Liver (tissue), 3 donors: ENCODE results near the gene MLH1.
A peak's percentile ranks its signal among the peaks of the same experiment; 100 is the strongest.

Experiments used
- ATF3 ChIP-seq: IDR thresholded peaks from 2 replicates; pipeline ENCODE4 v1.6.1; 2016; ENCODE audit warnings: antibody characterized with exemption
- CTCF ChIP-seq: fragments of 150-350 bp; IDR thresholded peaks from 2 replicates; pipeline ENCODE4 v1.5.1; 2017; ENCODE audit warnings: improper control_type of control experiment, low read depth, low read length; ENCODE audit not compliant: missing input control
- FOXA1 ChIP-seq: IDR thresholded peaks from 2 replicates; pipeline ENCODE4 v1.6.1; 2016; ENCODE audit warnings: antibody characterized with exemption
- GABPA ChIP-seq, 2 donors: IDR thresholded peaks in 1 of 2; conservative IDR thresholded peaks in 1 of 2; 2 replicates each; pipeline ENCODE4 v1.6.1; 2016; ENCODE audit warnings: antibody characterized with exemption in 2 of 2, mild to moderate bottlenecking in 1 of 2, moderate library complexity in 1 of 2
- HNF4A ChIP-seq, 2 donors: conservative IDR thresholded peaks; 2 replicates each; pipeline ENCODE4 v1.6.1; 2016; ENCODE audit warnings: antibody characterized with exemption in 2 of 2, mild to moderate bottlenecking in 2 of 2
- JUND ChIP-seq, 2 donors: IDR thresholded peaks; 2 replicates each; pipeline ENCODE4 v1.6.1; 2016; ENCODE audit warnings: antibody characterized with exemption in 2 of 2
- MAX ChIP-seq: IDR thresholded peaks from 2 replicates; pipeline ENCODE4 v1.6.1; 2016; ENCODE audit warnings: antibody characterized with exemption
- NR2F2 ChIP-seq: IDR thresholded peaks from 2 replicates; pipeline ENCODE4 v1.6.1; 2016; ENCODE audit warnings: antibody characterized with exemption
- RAD21 ChIP-seq, 2 donors: IDR thresholded peaks; 2 replicates each; pipeline ENCODE4 v1.6.1; 2016; ENCODE audit warnings: antibody characterized with exemption in 2 of 2, mild to moderate bottlenecking in 2 of 2
- RXRA ChIP-seq, 2 donors: IDR thresholded peaks; 2 replicates each; pipeline ENCODE4 v1.6.1; 2017 to 2018; ENCODE audit warnings: antibody characterized with exemption in 2 of 2, mild to moderate bottlenecking in 1 of 2
- SP1 ChIP-seq: IDR thresholded peaks from 2 replicates; pipeline ENCODE4 v1.6.1; 2018; ENCODE audit warnings: antibody characterized with exemption, mild to moderate bottlenecking
- TAF1 ChIP-seq: conservative IDR thresholded peaks from 2 replicates; pipeline ENCODE4 v1.6.1; 2016; ENCODE audit warnings: antibody characterized with exemption, mild to moderate bottlenecking
- YY1 ChIP-seq: IDR thresholded peaks from 2 replicates; pipeline ENCODE4 v1.6.1; 2016; ENCODE audit warnings: antibody characterized with exemption, mild to moderate bottlenecking
- ZBTB33 ChIP-seq: IDR thresholded peaks from 2 replicates; pipeline ENCODE4 v1.6.1; 2016; ENCODE audit warnings: antibody characterized with exemption
- donor health status: healthy.
- donor health status: healthy.

- TF ChIP-seq CTCF = no peak
- no peak for TF ChIP-seq ATF3
- TF ChIP-seq MAX = peak; percentile 29
- peak; percentile 25 to 29 for TF ChIP-seq RXRA (IDR thresholded peaks at IDR 0.05)
- TF ChIP-seq GABPA (IDR thresholded peaks at IDR 0.05 in 1 of 2, conservative IDR thresholded peaks at IDR 0.05 in 1 of 2) = no peak
- no peak for TF ChIP-seq NR2F2
- peak; percentile 68 for TF ChIP-seq SP1
- no peak for TF ChIP-seq TAF1
- no peak for TF ChIP-seq ZBTB33
- TF ChIP-seq HNF4A (conservative IDR thresholded peaks at IDR 0.05) = peak; percentile 77 to 81
- peak; percentile 41 for TF ChIP-seq YY1
- TF ChIP-seq JUND (IDR thresholded peaks at IDR 0.05) = no peak
- peak; percentile 18 to 36 for TF ChIP-seq RAD21 (IDR thresholded peaks at IDR 0.05)
- TF ChIP-seq FOXA1 = no peak
Observed at GRCh38 chr3:37087870-37088269, 94.6 kb downstream of the MLH1 start.
